Lung microvascular endothelial cell (primary cell): ENCODE results near the gene KCNJ3. TPM values are rescaled to one million over a fixed set of nuclear protein-coding genes. Genes with fewer than 3 reads are reported as not detected.

ENCODE experiments used
- DNase-seq, 2 donors: peaks; one replicate each; pipeline versions ENCODE4 v3.0.0 to v3.0.0-alpha.2; 2010; ENCODE audit warnings: low read depth in 2 of 2
- total RNA-seq: library from RNA; depleted of rRNA; stranded (reverse); fragments of >200 nt; gene quantifications from 2 replicates; pipeline ENCODE4 v1.2.1, GENCODE V29; 2014

Gene KCNJ3
- total RNA-seq, 1 donor from 2014 or later, result not detected

GRCh38 chr2:154706660-154707059, 8.2 kb downstream of the KCNJ3 start:
- DNase-seq, result no peak

DNA sequence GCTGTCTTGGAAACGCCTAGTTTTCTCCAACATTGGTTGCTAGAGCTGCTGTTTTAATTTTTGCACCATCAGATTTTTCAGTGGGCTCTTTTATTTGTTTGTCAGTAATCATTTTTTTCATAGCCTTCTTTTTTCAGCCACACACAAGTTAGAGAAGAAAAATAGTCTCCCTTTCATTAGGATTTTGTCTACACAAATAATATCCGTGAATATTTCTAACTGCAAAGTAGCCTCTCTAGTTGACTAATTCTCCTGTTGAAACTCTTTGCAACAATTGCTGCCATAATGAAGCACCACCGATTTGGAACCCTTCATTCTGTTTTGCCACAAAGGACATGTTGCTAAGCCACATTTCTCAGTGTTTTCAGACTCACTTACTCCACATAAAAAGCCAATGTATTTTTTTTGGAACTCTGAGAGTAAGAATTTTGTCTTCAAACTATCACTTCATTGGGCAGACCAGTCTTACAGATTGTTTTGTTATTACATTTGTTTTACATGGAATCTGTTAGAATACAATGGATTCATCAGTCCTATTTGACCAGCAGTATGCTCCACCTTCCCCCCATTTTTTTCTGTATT, 9.6 kb downstream of the KCNJ3 start:
- DNase-seq, result no peak

- DNase-seq, result no peak
These were observed 10.7 kb downstream of the KCNJ3 start for GRCh38 chr2:154709215-154709614.

DNA sequence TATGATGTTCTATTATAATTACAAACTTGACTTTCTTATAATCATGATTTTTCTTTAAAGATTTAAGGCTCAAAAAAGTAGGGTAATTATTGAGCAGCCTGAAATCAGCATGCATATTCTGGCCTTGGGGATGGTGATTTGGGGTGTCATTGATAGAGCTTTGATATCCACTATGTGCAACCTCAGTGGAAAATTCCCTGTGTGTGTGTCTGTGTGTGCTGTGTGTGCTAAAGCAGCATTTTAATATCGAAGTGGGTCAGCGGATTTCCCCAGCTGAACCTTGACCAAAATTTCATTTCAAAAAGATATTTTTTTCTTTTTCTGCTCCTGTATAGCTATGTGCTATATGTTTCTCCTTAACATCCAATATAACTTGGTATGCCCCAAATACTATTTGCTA, 11.6 kb downstream of the KCNJ3 start:
- DNase-seq, result no peak

DNA sequence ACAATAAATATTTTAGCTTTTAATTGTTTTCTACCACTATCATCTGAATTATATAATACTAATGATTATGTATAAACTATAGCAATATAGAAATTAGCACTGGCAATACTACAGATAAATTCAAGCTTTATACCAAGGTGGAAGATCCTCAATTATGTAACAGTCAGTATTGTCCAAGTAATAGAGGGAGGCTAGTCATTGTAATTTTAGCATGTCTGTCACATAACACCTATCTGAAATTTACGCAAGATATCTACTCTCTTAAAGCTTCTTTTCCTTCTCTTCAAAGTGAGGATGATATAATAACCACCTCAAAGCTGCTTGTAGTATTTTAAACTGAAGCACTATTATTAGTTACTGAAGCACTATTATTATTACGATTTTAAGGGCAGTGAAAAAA, 12.2 kb downstream of the KCNJ3 start:
- DNase-seq, result no peak

- DNase-seq, result no peak
These were observed 15.2 kb downstream of the KCNJ3 start for GRCh38 chr2:154713675-154714074.

- DNase-seq, result no peak
These were observed 22.2 kb downstream of the KCNJ3 start for GRCh38 chr2:154720651-154721050.

DNA sequence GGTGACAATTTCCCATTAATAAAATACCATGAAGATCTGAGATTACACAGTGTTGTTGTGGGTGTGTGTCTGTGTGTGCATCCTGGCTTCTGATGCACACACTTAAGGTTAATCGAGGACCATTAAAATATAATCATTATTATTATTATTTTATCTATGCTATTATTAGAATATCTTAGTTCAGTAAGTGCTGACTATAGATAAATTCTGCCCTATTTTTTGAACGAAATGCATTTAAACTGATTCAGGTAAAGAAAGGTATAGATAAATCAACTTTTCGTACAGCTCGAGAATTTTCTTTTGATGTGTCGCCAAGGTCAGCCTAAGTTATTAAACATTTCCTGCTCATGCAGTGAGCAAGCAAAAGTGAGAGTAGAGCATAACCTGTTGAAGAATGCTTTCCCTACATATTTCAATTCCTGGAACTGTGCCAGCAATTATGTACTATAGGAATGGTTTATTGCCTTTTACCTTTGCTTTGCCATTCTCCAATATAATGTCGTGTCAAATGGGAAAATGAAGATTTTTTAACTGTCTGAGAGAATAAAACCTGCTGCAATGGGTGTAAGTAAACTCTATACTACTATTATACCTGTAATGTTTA, 25.8 kb downstream of the KCNJ3 start:
- no peak for DNase-seq

GRCh38 chr2:154740361-154740760, 41.9 kb downstream of the KCNJ3 start:
- DNase-seq, result no peak

- no peak for DNase-seq
These were observed 60.4 kb downstream of the KCNJ3 start for GRCh38 chr2:154758871-154759270.

DNA sequence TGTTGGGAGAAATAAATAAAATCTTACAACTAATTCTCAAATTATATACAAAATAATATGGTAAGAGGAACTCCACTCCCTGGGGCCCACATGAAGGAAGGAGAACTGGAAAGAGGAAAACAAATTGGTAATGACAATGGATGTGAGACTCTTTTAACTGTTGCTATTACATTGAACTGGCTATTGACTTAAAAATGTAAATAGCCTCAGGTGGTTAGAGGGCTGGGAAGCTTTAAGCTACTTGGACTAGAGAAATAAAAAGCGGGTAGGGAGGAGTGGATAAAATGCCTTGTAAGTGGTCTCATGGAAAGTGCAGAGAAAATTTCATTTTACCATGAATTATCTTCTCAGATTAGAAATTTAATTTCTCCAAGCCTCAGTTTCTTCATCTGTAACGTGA, 64.1 kb downstream of the KCNJ3 start:
- no peak for DNase-seq

DNA sequence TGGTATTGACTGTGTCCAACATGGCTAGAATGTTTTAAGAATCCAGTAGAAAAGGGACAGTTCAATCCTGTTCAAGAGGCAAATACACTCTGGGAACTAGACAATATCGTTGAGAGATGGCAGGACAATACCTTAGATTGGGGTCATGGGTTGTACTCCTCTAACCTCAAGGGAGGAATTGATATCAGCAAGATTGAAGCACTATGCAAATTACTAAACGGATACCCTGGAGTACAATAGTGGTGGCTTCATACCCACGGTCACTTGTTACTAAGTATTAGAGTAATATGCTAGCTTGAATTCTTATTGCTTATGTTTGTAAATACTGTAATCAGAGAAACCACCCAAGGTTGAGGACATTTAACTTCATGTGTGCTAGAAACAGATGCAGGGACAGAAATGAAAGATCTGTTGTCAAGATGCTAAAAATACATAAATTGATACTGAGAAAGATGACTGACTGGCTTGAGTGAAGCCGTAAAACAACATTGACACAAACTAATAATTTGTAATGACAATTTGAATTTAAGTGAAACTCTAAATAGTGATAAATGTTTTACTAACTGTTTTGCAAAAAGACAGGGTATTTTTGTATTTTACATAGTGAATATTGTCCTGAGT, 73.3 kb downstream of the KCNJ3 start:
- DNase-seq, result no peak

DNA sequence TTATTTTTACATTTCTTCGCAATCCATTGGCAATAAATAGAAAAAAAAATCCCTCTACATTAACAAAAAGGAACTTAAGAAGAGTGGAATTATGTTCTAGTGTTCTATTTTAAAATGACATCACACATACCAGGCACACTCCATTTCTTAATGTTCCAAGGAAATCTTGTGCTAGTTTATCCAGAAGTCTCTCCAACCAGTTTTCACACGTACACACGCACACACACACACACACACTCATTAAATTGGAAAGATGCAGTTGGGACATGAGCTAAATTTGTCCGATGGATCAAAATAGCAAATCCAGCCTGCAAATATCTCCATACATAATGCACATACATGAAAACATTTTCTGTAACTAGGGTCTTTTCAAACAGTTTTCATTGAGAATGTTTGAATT, 78.3 kb downstream of the KCNJ3 start:
- DNase-seq, result no peak

GRCh38 chr2:154794406-154794805, 95.9 kb downstream of the KCNJ3 start:
- no peak for DNase-seq

DNA sequence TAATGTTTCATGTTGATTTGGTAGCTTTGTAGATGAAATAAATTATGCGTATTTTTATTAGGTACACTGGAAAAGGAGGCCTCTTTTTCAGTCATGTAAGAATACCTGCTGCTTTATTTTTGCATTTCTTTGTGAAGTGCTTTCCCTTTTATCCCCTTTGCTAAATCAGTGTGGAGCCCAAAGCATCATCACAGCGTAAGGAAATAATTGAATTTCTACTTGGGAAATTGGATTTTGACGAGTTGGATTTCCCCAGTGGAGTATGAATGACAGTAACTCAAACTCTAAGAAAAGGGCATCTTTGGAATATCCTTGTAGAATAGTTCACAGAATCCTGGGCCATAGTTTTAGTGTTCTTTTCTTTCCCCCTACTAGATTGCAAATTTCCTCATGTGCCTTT, 97.2 kb downstream of the KCNJ3 start:
- no peak for DNase-seq

GRCh38 chr2:154804451-154804850, 106.0 kb downstream of the KCNJ3 start:
- no peak for DNase-seq

DNA sequence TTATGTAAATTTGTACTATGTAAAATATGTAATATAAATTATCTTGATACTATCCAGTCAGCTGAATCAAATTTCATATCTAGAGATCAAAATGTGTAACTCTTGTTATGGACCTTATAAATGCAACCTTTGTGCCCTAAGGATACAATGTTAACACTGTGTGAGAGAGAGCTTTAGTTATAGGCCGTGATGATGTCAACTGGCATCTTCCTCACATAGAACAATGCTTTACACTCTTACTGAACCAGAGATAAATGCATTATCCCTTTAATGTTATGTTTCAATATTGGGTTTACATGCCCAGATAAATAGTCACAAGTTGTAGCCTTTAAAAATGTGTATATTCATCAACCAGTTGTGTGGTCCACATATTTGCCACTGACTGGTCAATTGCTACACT, 115.1 kb downstream of the KCNJ3 start:
- no peak for DNase-seq

GRCh38 chr2:154814856-154815255, 116.4 kb downstream of the KCNJ3 start:
- DNase-seq, result no peak

DNA sequence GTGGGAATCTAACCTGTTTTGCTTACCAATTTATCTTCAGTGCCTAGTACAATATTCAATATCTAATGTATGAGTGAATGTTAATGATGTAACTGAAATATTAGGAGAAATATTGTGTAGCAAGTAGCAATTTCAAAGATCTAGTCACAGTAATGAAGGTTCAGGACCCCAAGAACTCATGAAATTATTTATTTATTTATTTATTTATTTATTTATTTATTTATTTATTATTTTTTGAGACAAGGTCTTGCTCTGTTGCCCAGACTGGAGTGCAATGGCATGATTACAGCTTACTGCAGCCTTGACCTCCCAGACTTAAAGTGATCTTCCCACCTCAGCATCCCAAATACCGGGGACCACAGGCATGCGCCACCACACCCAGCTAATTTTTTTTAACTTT, 126.9 kb downstream of the KCNJ3 start:
- no peak for DNase-seq

DNA sequence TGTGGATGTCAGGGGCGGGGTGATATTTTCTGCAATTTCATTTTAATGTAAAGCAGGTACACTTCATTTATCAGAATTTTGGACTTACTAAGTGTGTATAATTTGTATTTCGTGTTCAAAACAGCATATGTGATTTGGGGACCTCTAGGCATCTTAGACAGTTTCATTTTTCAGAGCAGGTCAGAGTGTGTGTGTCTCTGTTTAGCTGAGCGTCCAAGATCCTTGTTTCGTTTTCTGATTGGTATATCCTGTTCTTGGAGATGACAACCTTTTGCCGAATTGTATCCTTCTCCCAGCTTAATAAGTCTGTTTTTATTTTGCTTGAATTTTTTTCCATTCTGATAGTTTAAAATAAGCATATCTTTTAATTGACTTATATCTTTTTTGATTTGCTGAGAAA, 128.3 kb downstream of the KCNJ3 start:
- DNase-seq, result no peak

- DNase-seq, result no peak
These were observed 128.8 kb downstream of the KCNJ3 start for GRCh38 chr2:154827286-154827685.

- no peak for DNase-seq
These were observed 134.2 kb downstream of the KCNJ3 start for GRCh38 chr2:154832711-154833110.

- no peak for DNase-seq
These were observed 138.1 kb downstream of the KCNJ3 start for GRCh38 chr2:154836632-154837031.
